Subcutaneous adipose tissue (tissue), 4 donors: ENCODE data around the gene DACT3. TPM values are rescaled to one million over a fixed set of nuclear protein-coding genes. Genes with fewer than 3 reads are reported as not detected.

ENCODE experiments used
- total RNA-seq, 4 donors: library from RNA; depleted of rRNA; stranded (reverse); fragments of >200 nt; gene quantifications; one replicate each; pipeline ENCODE4 v1.1.0, GENCODE V29; 2016
- TF ChIP-seq, protein P1 (sequence below): fragments of 450-650 bp; IDR thresholded peaks from one replicate; pipeline ENCODE4 v1.5.1; 2016; ENCODE audit warnings: low read depth, mild to moderate bottlenecking, control low read depth, antibody characterized with exemption, moderate library complexity

The DACT3 gene
- total RNA-seq, 4 donors from 2014 or later, result 0.22 to 0.68 (median 0.57) TPM; not detected in 1

DNA sequence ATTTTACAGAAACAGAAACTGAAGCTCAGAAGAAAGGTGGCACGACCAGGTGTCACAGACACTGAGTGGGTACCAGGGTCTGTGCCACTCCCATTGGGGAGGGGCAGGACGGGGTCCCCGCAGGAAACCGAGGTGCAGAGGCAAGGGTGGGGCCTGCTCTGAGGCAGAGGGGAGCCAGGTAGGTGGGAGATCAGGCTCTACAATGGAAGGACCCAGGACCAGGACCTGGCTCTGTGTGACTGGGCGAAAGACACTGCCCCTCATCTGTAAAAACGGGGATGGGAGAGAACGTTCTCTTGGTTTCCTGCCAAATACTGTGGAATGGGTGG is 38.9 kb downstream of the DACT3 start:
- TF ChIP-seq, protein P1, sequence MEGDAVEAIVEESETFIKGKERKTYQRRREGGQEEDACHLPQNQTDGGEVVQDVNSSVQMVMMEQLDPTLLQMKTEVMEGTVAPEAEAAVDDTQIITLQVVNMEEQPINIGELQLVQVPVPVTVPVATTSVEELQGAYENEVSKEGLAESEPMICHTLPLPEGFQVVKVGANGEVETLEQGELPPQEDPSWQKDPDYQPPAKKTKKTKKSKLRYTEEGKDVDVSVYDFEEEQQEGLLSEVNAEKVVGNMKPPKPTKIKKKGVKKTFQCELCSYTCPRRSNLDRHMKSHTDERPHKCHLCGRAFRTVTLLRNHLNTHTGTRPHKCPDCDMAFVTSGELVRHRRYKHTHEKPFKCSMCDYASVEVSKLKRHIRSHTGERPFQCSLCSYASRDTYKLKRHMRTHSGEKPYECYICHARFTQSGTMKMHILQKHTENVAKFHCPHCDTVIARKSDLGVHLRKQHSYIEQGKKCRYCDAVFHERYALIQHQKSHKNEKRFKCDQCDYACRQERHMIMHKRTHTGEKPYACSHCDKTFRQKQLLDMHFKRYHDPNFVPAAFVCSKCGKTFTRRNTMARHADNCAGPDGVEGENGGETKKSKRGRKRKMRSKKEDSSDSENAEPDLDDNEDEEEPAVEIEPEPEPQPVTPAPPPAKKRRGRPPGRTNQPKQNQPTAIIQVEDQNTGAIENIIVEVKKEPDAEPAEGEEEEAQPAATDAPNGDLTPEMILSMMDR, result no peak

DNA sequence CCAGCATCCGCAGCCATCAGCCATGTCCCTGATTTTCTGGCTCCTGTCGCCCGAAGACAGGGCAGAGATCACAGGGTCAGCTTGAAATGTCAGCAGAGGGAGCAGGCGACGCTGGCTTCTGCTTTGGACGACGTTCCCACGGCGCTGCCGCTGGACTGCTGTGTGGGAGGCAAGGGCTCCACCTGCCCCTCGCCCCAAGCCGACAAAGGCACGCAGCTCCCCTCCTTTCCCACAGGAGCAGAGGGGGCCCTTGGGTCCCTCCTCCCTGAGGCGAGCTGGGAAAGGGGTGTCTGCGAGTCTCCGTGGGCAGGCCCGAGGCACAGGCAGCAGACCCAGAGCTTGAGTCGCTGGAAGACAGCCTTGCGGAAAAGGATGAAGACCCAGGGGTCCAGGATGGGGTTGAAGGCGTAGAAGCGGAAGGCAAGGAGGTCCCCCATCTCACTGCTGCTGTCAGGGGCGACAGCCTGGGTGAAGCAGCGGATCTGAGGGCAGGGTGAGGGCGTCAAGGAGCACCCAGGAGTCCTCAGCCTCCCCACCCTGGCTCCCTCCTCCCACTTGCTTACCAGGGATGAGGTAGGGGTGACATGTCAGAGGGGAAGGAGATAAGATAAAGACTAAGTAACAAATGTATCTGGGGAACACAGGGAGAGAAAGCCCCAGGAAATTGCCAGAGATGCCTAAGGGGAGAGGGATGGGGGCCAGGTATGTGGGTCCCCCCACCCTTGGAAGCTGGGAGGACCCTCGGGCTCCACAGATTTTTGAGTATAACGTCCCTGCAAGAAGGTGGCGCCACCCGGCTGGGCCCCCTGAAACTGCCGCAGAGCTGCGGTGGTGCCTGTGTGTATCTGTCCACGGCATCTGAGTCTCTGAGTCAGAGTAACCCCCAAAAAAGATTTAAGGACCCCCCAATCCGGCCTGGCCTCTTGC is 39.5 kb downstream of the DACT3 start:
- TF ChIP-seq, protein P1, result no peak

DNA sequence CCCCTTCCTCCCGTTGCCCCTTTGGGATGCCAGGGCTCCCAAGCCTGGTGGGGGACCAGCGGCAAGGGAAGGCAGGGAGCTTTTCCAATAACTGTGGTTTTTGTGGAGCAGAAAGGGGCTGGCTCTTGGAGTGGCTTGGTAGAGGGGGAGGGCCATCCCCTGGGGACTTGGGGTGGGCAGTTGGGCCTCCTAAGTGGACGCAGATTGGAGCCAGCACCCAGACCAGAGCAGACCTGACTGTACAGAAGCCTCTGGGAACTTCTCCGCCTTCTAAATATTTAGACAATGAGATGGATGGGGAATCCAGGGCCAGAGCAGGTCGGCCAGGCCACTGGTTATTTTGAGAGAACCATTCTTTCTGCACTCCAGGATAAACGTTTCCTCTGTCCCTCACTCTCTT is 40.3 kb downstream of the DACT3 start:
- TF ChIP-seq, protein P1, result no peak

DNA sequence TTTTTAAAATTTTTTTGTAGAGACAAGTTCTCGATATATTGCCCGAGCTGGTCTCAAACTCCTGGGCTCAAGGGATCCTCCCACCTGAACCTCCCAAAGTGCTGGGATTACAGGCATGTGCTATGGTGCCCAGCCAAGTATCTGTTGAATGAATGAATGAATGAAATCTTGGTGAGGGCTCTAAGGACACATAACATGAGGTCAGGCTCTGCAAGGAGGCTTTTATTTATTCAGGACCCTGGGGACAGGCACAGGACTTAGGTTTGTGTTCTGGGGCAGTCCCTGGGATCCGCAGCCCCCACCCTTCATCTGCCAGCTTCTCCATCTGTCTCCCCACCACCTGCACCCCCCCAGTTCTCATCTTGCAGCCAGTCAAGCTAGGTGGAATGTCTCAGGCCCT is 40.7 kb downstream of the DACT3 start:
- TF ChIP-seq, protein P1, result no peak

DNA sequence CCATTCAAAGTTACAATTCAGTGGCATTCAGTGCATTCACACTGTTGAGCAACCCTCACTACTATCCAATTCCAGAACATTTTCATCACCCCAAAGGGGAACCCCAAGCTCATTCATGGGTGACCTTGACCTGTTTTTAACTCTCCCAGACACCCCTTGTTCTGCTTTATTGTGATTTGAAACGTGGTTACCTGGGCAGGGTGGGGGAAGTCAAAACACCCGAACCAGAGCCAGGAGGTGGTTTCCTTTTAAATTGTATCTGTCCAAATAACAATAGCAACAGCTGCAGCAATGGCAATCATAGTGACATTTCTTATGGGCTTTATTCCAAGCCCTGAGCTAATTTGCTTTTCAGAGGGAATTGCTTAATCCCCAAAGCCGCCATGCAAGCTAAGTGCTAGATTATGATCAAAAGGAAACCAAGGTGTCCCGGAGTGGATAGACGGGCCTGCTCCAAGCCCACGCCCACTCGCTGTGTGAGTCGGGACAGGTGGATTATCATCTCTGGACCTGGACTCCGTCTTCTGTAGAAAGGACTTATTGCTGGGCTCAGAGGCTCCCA is 42.2 kb downstream of the DACT3 start:
- TF ChIP-seq, protein P1, result no peak

DNA sequence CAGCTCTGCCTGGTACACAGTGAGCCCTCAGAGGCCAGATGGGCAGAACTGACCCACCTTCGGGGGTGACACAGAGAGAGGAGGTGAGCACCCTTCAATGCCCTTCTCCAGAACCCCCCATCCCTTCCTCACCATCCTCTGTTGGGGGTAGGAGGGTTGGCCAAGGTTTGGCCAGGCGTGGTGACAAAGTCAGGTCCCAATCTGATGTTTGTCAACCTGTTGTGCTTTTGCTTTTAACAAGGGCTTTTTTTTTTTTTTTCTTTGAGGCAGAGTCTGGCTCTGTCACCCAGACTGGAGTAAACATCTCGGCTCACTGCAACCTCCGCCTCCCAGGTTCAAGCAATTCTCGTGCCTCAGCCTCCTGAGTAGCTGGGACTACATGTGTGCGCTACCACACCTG is 43.4 kb downstream of the DACT3 start:
- TF ChIP-seq, protein P1, result no peak

DNA sequence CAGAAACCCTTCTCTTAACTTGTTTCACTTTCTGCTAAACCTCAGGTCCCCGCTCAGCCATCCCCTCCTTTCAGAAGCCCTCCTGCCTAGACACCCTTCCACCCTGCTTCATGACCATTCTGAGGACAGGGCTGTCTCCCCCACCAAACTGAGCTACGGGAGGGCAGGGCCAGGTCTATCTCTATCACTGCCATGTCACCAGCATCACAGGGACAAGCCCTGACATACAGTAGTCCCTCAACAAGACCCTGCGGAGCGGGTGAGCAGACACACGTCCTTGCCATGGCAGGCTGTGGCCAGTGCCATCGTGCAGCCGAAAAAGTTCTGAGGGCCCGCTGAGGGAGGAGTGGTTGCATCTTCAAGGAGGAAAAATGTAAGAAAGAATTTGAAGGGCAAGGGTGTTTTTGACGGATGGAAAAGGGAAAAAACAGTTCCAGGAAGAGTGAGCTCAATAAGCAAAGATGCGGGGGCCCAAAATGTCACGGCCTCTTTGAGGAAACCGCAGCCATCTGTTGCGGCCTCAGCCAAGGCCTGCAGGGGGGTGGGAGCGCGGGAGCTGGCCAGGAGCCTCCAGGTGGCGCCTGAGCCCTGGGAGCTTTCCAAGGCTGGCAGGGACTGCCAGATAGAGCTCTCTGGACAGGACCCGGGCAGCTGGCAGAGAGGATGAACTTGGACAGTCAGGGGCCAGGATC is 44.2 kb downstream of the DACT3 start:
- TF ChIP-seq, protein P1, result no peak
